K562 (cell line): Measurements from ENCODE around the gene PHF1. TPM values are rescaled to one million over a fixed set of nuclear protein-coding genes. Genes with fewer than 3 reads are reported as not detected.

Experiments
- CEBPB ChIP-seq: fragments of 450-650 bp; IDR thresholded peaks from 2 replicates; pipeline ENCODE4 v1.6.1; 2016; ENCODE audit warnings: missing genetic modification characterization, missing compliant biosample characterization
- FOSL1 ChIP-seq: fragments of 200-800 bp; sonication (Bioruptor generic); conservative IDR thresholded peaks from 2 replicates; pipeline ENCODE4 v1.6.1; 2016; ENCODE audit warnings: missing genetic modification characterization, missing compliant biosample characterization
- GATAD2A ChIP-seq: fragments of 450-650 bp; IDR thresholded peaks from 2 replicates; pipeline ENCODE4 v1.6.1; 2017
- HINFP ChIP-seq: fragments of 450-650 bp; conservative IDR thresholded peaks from 2 replicates; pipeline ENCODE4 v1.6.1; 2016; ENCODE audit warnings: missing genetic modification characterization, low read depth, mild to moderate bottlenecking, control low read depth, missing compliant biosample characterization
- ILK ChIP-seq: fragments of 450-650 bp; IDR thresholded peaks from 2 replicates; pipeline ENCODE4 v1.6.1; 2016; ENCODE audit warnings: missing genetic modification characterization, low read depth, mild to moderate bottlenecking, missing compliant biosample characterization, moderate library complexity, borderline replicate concordance
- MXI1 ChIP-seq: IDR thresholded peaks from 2 replicates; pipeline ENCODE4 v1.6.1; 2011; ENCODE audit warnings: low read depth, mild to moderate bottlenecking, improper control_type of control experiment, low read length
- RNF2 ChIP-seq: sonication (generic); IDR thresholded peaks from 2 replicates; pipeline ENCODE4 v1.6.1; 2016
- TAL1 ChIP-seq: fragments of 450-650 bp; IDR thresholded peaks from 2 replicates; pipeline ENCODE4 v1.6.1; 2016; ENCODE audit warnings: mild to moderate bottlenecking
- ZBTB12 ChIP-seq: fragments of 250-450 bp; sonication (Bioruptor Pico); IDR thresholded peaks from 2 replicates; pipeline ENCODE4 v1.4.0; 2020
- ZFX ChIP-seq: sonication (generic); formaldehyde crosslinking; IDR thresholded peaks from 2 replicates; pipeline ENCODE4 v1.8.0; 2022; ENCODE audit warnings: mild to moderate bottlenecking, missing genetic modification reagents, moderate library complexity
- ZNF324 ChIP-seq: fragments of 250-450 bp; sonication (Bioruptor Pico); IDR thresholded peaks from 2 replicates; pipeline ENCODE4 v1.4.0; 2020; ENCODE audit warnings: mild to moderate bottlenecking
- ZNF699 ChIP-seq: fragments of 250-450 bp; sonication (Bioruptor Pico); IDR thresholded peaks from 2 replicates; pipeline ENCODE4 v1.8.0; 2021; ENCODE audit warnings: mild to moderate bottlenecking, moderate library complexity; ENCODE audit not compliant: insufficient replicate concordance
- polyA plus RNA-seq, 8 experiments: library from polyadenylated mRNA; depleted of rRNA in 4 of 8; stranded (reverse) in 5 of 8; unstranded in 3 of 8; fragments of >200 nt; fragmentation: Nextera tagmentation in 2 of 8; fragmentation: Illumina TruSeq in 1 of 8; extraction: Ambion mirVana in 2 of 8; extraction: Trizol in 1 of 8; gene quantifications; 2 replicates each; pipeline versions ENCODE4 v1.2.1 to v1.2.3, GENCODE V29; 2011 to 2014; ENCODE audit warnings: inconsistent platforms in 1 of 8, missing spikeins in 1 of 8
- total RNA-seq, 7 experiments: library from RNA; depleted of rRNA in 6 of 7; stranded (reverse); fragments of >200 nt in 6 of 7; fragmentation: Illumina TruSeq in 2 of 7; extraction: Trizol in 2 of 7; gene quantifications; 2 replicates each; pipeline versions ENCODE4 v1.2.1 to v1.2.3, GENCODE V29; 2011 to 2021; ENCODE audit warnings: low replicate concordance in 1 of 7
- TF ChIP-seq, protein P1 (sequence below): fragments of 250-450 bp; sonication (Bioruptor Pico); IDR thresholded peaks from 2 replicates; pipeline ENCODE4 v1.5.0; 2021; ENCODE audit warnings: mild to moderate bottlenecking, borderline replicate concordance
- TF ChIP-seq, protein P2 (sequence below), 2 experiments: fragments of 450-650 bp in 1 of 2; sonication (generic) in 1 of 2; formaldehyde crosslinking in 1 of 2; IDR thresholded peaks; 2 replicates each; pipeline versions ENCODE4 v1.7.1 to v1.9.0; 2016 to 2022; ENCODE audit warnings: inconsistent platforms in 1 of 2, mild to moderate bottlenecking in 1 of 2, missing genetic modification reagents in 1 of 2

The PHF1 gene
- total and polyA plus RNA-seq, 9 of the 15 experiments (the other 6 are each of a cell fraction or from before 2014, with no cell fraction given) = 3.7 to 64.2 (median 33.7) TPM

GRCh38 chr6:33390767-33391277 lies 20.0 kb upstream of the PHF1 start (continued):
- TF ChIP-seq, protein P1, sequence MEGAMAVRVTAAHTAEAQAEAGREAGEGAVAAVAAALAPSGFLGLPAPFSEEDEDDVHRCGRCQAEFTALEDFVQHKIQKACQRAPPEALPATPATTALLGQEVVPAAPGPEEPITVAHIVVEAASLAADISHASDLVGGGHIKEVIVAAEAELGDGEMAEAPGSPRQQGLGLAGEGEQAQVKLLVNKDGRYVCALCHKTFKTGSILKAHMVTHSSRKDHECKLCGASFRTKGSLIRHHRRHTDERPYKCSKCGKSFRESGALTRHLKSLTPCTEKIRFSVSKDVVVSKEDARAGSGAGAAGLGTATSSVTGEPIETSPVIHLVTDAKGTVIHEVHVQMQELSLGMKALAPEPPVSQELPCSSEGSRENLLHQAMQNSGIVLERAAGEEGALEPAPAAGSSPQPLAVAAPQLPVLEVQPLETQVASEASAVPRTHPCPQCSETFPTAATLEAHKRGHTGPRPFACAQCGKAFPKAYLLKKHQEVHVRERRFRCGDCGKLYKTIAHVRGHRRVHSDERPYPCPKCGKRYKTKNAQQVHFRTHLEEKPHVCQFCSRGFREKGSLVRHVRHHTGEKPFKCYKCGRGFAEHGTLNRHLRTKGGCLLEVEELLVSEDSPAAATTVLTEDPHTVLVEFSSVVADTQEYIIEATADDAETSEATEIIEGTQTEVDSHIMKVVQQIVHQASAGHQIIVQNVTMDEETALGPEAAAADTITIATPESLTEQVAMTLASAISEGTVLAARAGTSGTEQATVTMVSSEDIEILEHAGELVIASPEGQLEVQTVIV (CRISPR knock-in tag) = no peak
- TF ChIP-seq ZBTB12 (no peak), ZFX (peak; percentile 92), MXI1 (no peak), ZNF324 (CRISPR knock-in tag) (no peak), CEBPB (tag) (peak; percentile 91), TAL1 (no peak), ZNF699 (CRISPR knock-in tag) (no peak), FOSL1 (tag) (0 out of 2 replicates have a peak, but pooled peaks have one; percentile 61), RNF2 (no peak), GATAD2A (no peak; the same call in 1 of the 2 replicates), ILK (tag) (0 out of 2 replicates have a peak, but pooled peaks have one; percentile 29), HINFP (0 out of 2 replicates have a peak, but pooled peaks have one; percentile 49)
- TF ChIP-seq, protein P2, sequence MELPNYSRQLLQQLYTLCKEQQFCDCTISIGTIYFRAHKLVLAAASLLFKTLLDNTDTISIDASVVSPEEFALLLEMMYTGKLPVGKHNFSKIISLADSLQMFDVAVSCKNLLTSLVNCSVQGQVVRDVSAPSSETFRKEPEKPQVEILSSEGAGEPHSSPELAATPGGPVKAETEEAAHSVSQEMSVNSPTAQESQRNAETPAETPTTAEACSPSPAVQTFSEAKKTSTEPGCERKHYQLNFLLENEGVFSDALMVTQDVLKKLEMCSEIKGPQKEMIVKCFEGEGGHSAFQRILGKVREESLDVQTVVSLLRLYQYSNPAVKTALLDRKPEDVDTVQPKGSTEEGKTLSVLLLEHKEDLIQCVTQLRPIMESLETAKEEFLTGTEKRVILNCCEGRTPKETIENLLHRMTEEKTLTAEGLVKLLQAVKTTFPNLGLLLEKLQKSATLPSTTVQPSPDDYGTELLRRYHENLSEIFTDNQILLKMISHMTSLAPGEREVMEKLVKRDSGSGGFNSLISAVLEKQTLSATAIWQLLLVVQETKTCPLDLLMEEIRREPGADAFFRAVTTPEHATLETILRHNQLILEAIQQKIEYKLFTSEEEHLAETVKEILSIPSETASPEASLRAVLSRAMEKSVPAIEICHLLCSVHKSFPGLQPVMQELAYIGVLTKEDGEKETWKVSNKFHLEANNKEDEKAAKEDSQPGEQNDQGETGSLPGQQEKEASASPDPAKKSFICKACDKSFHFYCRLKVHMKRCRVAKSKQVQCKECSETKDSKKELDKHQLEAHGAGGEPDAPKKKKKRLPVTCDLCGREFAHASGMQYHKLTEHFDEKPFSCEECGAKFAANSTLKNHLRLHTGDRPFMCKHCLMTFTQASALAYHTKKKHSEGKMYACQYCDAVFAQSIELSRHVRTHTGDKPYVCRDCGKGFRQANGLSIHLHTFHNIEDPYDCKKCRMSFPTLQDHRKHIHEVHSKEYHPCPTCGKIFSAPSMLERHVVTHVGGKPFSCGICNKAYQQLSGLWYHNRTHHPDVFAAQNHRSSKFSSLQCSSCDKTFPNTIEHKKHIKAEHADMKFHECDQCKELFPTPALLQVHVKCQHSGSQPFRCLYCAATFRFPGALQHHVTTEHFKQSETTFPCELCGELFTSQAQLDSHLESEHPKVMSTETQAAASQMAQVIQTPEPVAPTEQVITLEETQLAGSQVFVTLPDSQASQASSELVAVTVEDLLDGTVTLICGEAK (IDR thresholded peaks at IDR 0.05) = no peak
- TF ChIP-seq, protein P2 (CRISPR knock-in tag; IDR thresholded peaks at IDR 0.05) = no peak
